Tibial nerve (tissue), 4 donors: ENCODE data around the gene SPINT2. TPM values are rescaled to one million over a fixed set of nuclear protein-coding genes. Genes with fewer than 3 reads are reported as not detected.

Experiments used
- DNase-seq, 2 donors: peaks; one replicate each; pipeline ENCODE4 v3.0.0-alpha.2; 2019; ENCODE audit warnings: low spot score in 2 of 2
- H3K27ac ChIP-seq, 4 donors: fragments of 200-600 bp; sonication (generic) in 3 of 4; one replicate each; pipeline ENCODE4 v1.5.1; 2017 to 2019; ENCODE audit warnings: mild to moderate bottlenecking in 1 of 4
- H3K27me3 ChIP-seq, 2 donors: fragments of 200-600 bp; sonication (generic) in 1 of 2; one replicate each; pipeline versions ENCODE4 v1.5.1 to v1.6.0; 2017 to 2019
- H3K36me3 ChIP-seq, 3 donors: fragments of 200-600 bp; sonication (generic); one replicate each; pipeline ENCODE4 v1.5.1; 2018 to 2019
- H3K4me1 ChIP-seq, 4 donors: fragments of 200-600 bp; sonication (generic) in 3 of 4; one replicate each; pipeline ENCODE4 v1.5.1; 2017 to 2019
- H3K4me3 ChIP-seq, 4 donors: fragments of 200-600 bp; sonication (generic) in 3 of 4; one replicate each; pipeline ENCODE4 v1.5.1; 2017 to 2019; ENCODE audit warnings: mild to moderate bottlenecking in 1 of 4, moderate library complexity in 1 of 4
- H3K9me3 ChIP-seq, 4 donors: fragments of 200-600 bp; sonication (generic) in 3 of 4; one replicate each; pipeline ENCODE4 v1.5.1; 2017 to 2019
- EP300 ChIP-seq, 2 donors: sonication (generic); formaldehyde crosslinking; IDR thresholded peaks; one replicate each; pipeline ENCODE4 v1.6.1; 2017; ENCODE audit warnings: antibody characterized with exemption in 2 of 2, mild to moderate bottlenecking in 1 of 2
- POLR2A ChIP-seq, 2 donors: fragments of 450-650 bp; IDR thresholded peaks; one replicate each; pipeline ENCODE4 v1.6.1; 2017; ENCODE audit warnings: antibody characterized with exemption in 2 of 2, mild to moderate bottlenecking in 2 of 2, moderate library complexity in 2 of 2
- whole genome bisulfite sequencing, 2 donors: methylation state at CpG; one replicate each; pipeline ENCODE4 v1.1.5; 2018; 5-methylcytosine and 5-hydroxymethylcytosine counted together
- total RNA-seq, 4 donors: library from RNA; depleted of rRNA; stranded (reverse); fragments of >200 nt; gene quantifications; one replicate each; pipeline ENCODE4 v1.1.0, GENCODE V29; 2016
- TF ChIP-seq, protein P1 (sequence below), 5 experiments: fragments of 200-600 bp in 3 of 5; fragments of 450-650 bp in 2 of 5; sonication (generic) in 3 of 5; IDR thresholded peaks; one replicate each; pipeline ENCODE4 v1.5.1; 2016 to 2019; ENCODE audit warnings: antibody characterized with exemption in 5 of 5, mild to moderate bottlenecking in 3 of 5, moderate library complexity in 2 of 5

Gene SPINT2
- total RNA-seq, 4 donors from 2014 or later: 39.0 to 79.1 (median 45.5) TPM

DNA sequence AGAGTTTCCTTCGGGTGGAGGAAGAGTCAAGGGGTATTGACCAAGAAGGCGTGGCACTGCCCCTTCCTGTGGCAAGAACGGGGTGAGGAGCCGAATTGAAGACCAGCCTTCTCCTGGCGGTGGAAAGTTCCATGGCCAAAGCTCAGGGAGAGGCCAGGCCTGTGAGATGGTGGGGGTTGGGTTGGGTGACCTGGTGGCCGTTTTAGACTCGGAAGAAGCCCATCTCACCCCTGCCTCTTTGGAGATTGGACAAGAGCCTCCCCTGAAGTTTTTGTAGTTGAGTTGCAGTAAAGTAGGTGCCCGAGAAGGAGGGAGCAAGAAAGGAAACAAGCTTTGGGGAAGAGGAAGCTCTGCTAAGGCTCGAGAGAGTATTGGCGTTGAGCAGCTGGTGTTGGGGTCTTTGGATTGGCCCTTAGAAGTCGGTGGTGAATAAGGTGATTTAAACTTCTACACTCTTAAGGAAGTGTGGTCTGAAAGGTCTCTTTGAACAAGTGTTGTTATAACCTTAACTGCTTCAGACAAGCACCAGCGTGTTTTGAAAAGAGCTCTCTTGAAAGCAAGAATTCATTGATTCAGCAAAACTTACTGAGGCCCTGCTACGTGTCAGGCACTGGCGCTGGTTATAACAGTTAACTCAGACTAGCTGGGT lies 964 bp downstream of the SPINT2 start:
- Histone ChIP-seq H3K4me3 (peak overlapping the region; percentile 25 to 75 (median 69)), H3K36me3 (no peaks in the 10 kb centered on the region), H3K4me1 (peaks cover 0 to 41% (median 8%) of the 10 kb centered on the region in 4 donors), H3K9me3 (no peaks in the 10 kb centered on the region), H3K27me3 (peaks cover 0 to 7% of the 10 kb centered on the region in 2 donors), H3K27ac (peak overlapping the region in 3 of 4 donors; percentile 82 to 93 (median 86))
- TF ChIP-seq POLR2A (IDR thresholded peaks at IDR 0.05) (no peak), EP300 (IDR thresholded peaks at IDR 0.05) (no peak)
- TF ChIP-seq, protein P1, sequence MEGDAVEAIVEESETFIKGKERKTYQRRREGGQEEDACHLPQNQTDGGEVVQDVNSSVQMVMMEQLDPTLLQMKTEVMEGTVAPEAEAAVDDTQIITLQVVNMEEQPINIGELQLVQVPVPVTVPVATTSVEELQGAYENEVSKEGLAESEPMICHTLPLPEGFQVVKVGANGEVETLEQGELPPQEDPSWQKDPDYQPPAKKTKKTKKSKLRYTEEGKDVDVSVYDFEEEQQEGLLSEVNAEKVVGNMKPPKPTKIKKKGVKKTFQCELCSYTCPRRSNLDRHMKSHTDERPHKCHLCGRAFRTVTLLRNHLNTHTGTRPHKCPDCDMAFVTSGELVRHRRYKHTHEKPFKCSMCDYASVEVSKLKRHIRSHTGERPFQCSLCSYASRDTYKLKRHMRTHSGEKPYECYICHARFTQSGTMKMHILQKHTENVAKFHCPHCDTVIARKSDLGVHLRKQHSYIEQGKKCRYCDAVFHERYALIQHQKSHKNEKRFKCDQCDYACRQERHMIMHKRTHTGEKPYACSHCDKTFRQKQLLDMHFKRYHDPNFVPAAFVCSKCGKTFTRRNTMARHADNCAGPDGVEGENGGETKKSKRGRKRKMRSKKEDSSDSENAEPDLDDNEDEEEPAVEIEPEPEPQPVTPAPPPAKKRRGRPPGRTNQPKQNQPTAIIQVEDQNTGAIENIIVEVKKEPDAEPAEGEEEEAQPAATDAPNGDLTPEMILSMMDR (IDR thresholded peaks at IDR 0.05): no peak
- DNase-seq: no peak
- 43 to 51% methylated on average over 14 of the region's 14 CpGs for WGBS, 2 donors

DNA sequence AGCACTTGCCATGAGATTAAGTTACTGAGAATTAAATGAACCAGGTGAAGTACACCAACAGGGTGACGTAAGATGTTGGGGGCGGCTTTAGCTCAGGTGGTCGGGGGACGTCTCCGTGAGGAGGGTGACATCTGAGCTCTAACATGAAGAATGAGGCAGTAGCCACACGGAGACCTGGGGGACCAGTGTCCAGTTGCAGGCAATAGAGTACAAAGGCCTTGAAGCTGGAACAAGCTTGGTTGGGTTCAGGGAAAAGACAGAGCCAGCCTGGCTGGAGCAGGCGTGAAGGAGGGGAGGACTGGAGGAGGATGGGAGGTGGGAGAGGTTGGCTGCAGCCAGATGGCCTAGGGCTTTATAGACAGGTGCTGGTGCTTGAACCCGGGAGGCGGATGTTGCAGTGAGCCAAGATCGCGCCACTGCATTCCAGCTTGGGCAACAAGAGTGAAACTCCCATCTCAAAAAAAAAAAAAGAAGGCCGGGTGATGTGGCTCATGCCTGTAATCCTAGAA lies 1.6 kb downstream of the SPINT2 start:
- H3K9me3 ChIP-seq: no peaks in the 10 kb centered on the region
- no peak for DNase-seq
- peaks cover 0 to 7% of the 10 kb centered on the region in 2 donors for H3K27me3 ChIP-seq
- H3K4me1 ChIP-seq: peaks cover 0 to 41% (median 8%) of the 10 kb centered on the region in 4 donors
- TF ChIP-seq, protein P1 (IDR thresholded peaks at IDR 0.05): no peak
- TF ChIP-seq POLR2A (IDR thresholded peaks at IDR 0.05): no peak
- TF ChIP-seq EP300 (IDR thresholded peaks at IDR 0.05): no peak
- H3K4me3 ChIP-seq: peak overlapping the region in 1 of 4 donors; percentile 75
- H3K36me3 ChIP-seq: no peaks in the 10 kb centered on the region
- H3K27ac ChIP-seq: peak overlapping the region in 2 of 4 donors; percentile 86 to 93
- 87 to 92% methylated on average over 12 of the region's 12 CpGs for WGBS, 2 donors

DNA sequence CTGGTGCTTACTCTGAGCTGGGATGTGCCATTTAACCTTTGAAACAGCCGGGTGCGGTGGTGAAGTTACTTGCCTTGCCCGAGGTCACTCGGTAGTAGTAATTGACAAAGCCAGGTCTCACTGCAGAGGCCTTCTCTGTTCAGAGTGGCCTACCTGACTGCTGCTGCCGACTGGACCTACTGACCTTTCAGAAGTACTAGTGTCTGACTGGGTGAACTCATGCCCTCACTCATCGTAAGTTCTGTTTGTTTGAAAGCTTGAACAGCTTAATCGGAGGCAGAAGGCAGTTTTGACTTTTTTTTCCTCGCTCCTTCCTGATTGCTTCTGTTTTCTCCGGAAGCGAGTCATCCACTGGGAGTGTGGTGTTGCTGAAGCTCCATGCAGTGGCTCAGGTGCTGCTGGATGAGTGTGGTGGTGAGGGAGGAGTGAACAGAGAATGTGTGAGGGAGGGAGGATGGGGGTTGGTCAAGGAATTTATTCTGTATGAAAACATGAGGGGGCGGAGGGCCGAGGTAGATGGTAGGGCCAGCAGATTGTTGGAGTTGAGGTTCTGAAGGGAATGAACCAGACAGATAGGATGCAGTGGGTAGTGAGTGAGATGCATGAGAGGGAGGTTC lies 2.7 kb downstream of the SPINT2 start:
- H3K27ac ChIP-seq: peak overlapping the region in 3 of 4 donors; percentile 1 to 93 (median 55)

DNA sequence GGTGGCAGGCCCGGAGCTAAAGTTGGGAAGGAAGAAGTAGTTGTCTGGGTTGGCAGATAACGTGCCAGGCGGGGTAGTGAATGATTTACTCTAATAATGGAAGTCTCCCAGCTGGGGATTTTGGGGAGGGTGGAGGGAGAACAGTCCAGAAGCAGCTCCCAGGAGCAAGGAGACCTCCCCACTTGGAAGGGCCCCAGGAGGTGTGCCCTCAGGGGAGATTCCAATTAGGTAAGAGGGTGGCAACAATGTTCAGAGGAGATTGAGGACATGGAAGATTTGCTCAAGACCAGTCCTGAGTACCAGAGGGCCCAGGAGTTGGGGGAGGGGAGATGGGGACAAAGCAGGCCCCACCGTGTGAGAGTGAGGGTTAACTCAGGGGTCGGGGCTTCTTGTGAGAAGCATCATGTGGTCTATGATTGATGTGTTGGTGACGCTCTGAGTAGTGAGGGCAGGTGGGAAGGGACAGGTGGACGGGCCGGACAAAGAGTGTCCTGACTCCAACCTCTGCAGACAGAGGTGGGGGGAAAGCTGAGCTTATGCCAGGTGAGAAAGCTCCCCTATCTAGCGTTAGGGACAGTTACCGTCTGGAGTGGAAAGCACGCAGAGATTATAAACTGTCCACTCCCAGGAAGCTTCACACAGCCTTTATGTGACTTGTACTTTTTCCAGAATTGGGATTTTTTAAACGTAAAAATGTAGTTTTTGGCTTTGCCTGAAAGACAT lies 3.5 kb downstream of the SPINT2 start:
- TF ChIP-seq EP300 (IDR thresholded peaks at IDR 0.05) (no peak), POLR2A (IDR thresholded peaks at IDR 0.05) (no peak)
- TF ChIP-seq, protein P1 (IDR thresholded peaks at IDR 0.05): no peak
- Histone ChIP-seq H3K27me3 (peaks cover 0 to 7% of the 10 kb centered on the region in 2 donors), H3K9me3 (no peaks in the 10 kb centered on the region), H3K4me1 (peaks cover 0 to 41% (median 8%) of the 10 kb centered on the region in 4 donors), H3K27ac (peak overlapping the region in 3 of 4 donors; percentile 1 to 93 (median 55)), H3K36me3 (no peaks in the 10 kb centered on the region), H3K4me3 (no peak overlapping the region)
- DNase-seq: no peak
- WGBS, 2 donors: 70 to 75% methylated on average over 12 of the region's 12 CpGs

More for the DNA sequence above, 2.7 kb downstream of the SPINT2 start:
- TF ChIP-seq, protein P1 (IDR thresholded peaks at IDR 0.05): no peak
- TF ChIP-seq POLR2A (IDR thresholded peaks at IDR 0.05) (no peak), EP300 (IDR thresholded peaks at IDR 0.05) (no peak)
- Histone ChIP-seq H3K4me3 (no peak overlapping the region), H3K27me3 (peaks cover 0 to 7% of the 10 kb centered on the region in 2 donors), H3K9me3 (no peaks in the 10 kb centered on the region), H3K36me3 (no peaks in the 10 kb centered on the region), H3K4me1 (peaks cover 0 to 41% (median 8%) of the 10 kb centered on the region in 4 donors)
- no peak for DNase-seq
- WGBS, 2 donors: 58 to 69% methylated on average over 12 of the region's 12 CpGs
